ENCODE measurements around the gene ZDHHC17. TPM values are rescaled to one million over a fixed set of nuclear protein-coding genes. Genes with fewer than 3 reads are reported as not detected.

The ZDHHC17 gene
- total and polyA plus RNA-seq, 2 of the 13 experiments (the other 11 are each of a cell fraction or from before 2014, with no cell fraction given) = 36.7 to 38.5 TPM

DNA sequence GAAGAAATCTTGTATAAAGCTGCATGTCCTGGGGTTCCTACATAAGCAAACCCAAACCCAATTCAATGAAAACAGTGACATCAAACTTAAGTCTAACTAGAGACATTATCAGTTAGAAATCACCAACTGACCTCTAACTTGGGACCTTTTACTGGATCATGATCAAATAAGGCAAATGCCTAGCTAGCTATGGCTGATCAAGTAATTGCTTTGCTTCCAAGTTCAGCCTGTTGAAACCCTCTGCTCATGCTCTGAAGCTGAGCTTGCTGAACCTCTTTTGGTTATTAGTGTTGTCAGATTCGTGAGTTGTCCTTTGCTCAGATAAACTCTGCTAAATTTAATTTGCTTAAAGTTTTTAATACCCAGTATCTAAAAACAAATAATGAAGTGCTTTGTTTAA lies 28.9 kb downstream of the ZDHHC17 start:
- no peak overlapping the region for H3K4me2 ChIP-seq (ENCODE audit: low read depth, low read length)
- no peaks in the 10 kb centered on the region for H3K27me3 ChIP-seq (ENCODE audit: control insufficient read depth in 1 of 2, insufficient read depth in 2 of 2, low read length in 2 of 2)
- H3K4me3 ChIP-seq (replicated peaks in 1 of 3; ENCODE audit: insufficient read depth in 1 of 3, low read depth in 2 of 3, low read length in 3 of 3) = no peak overlapping the region
- ChIA-PET CTCF (ENCODE audit: low intra/inter-chr PET ratio, low total read pairs) (no interaction called here), POLR2A (no interaction called here)
- in situ Hi-C loops (cut with HindIII; ENCODE audit: extremely low pct_ligation_motif_present, low pct_unique_long_range_greater_than_20kb) (loop anchor here (5.0 kb wide), 1 partner anchor 171 kb away; no protein-coding TSS in a partner anchor), intact Hi-C loops (cut with micrococcal nuclease; ENCODE audit: unreplicated experiment) (no loop called here)
- no peak overlapping the region for H3K9ac ChIP-seq (ENCODE audit: insufficient read depth, low read depth, low read length)
- DNase-seq (ENCODE audit: low spot score) (no peak), FAIRE-seq (no peak), ATAC-seq (no peak)
- no peaks in the 10 kb centered on the region for H3K36me3 ChIP-seq (replicated peaks in 1 of 2; ENCODE audit: control insufficient read depth in 1 of 2, insufficient read depth in 2 of 2, low read length in 2 of 2)
- H3K79me2 ChIP-seq (ENCODE audit: insufficient read depth, low read length) = peaks cover 47% of the 10 kb centered on the region
- 0 out of 2 replicates have a peak, but pooled peaks cover 12% of the 10 kb centered on the region for H3K4me1 ChIP-seq (ENCODE audit: insufficient read depth, low read length)
- H3K9me3 ChIP-seq (ENCODE audit: low read length) = no peaks in the 10 kb centered on the region
- H4K20me1 ChIP-seq (ENCODE audit: insufficient read depth, low read length) = peaks cover 13% of the 10 kb centered on the region
- WGBS (ENCODE audit: low lambda C conversion rate) = 94% methylated on average over 1 of the region's 1 CpG
- no TSS peak for BruUV-seq (replicated peaks)
- no peak overlapping the region for H2AFZ ChIP-seq (ENCODE audit: low read length)
- TF ChIP-seq, protein P1, sequence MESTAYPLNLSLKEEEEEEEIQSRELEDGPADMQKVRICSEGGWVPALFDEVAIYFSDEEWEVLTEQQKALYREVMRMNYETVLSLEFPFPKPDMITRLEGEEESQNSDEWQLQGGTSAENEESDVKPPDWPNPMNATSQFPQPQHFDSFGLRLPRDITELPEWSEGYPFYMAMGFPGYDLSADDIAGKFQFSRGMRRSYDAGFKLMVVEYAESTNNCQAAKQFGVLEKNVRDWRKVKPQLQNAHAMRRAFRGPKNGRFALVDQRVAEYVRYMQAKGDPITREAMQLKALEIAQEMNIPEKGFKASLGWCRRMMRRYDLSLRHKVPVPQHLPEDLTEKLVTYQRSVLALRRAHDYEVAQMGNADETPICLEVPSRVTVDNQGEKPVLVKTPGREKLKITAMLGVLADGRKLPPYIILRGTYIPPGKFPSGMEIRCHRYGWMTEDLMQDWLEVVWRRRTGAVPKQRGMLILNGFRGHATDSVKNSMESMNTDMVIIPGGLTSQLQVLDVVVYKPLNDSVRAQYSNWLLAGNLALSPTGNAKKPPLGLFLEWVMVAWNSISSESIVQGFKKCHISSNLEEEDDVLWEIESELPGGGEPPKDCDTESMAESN (CRISPR knock-in tag; conservative IDR thresholded peaks at IDR 0.05) = no peak
- H3K27ac ChIP-seq (ENCODE audit: extremely low read length, insufficient read depth, low read length) = no peak overlapping the region

DNA sequence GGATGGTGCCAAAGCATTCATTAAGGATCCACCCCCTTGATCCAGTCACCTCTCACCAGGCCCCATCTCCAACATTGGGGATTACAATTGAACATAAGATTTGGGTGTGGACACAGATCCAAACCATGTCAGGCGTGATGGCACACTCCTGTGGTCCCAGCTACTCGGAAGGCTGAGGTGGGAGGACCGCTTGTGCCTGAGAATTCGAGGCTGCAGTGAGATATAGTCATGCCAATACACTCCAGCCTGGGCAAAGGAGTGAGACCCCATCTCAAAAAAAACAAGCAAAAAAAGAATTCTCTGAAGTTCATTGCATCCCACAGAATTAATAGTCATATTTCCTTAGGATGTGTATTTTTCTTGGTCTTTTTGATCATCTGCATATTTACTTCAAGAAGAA lies 34.9 kb downstream of the ZDHHC17 start:
- no peak overlapping the region for H3K4me2 ChIP-seq (ENCODE audit: low read depth, low read length)
- in situ Hi-C loops (cut with HindIII; ENCODE audit: extremely low pct_ligation_motif_present, low pct_unique_long_range_greater_than_20kb) = no loop called here
- TF ChIP-seq, protein P2, sequence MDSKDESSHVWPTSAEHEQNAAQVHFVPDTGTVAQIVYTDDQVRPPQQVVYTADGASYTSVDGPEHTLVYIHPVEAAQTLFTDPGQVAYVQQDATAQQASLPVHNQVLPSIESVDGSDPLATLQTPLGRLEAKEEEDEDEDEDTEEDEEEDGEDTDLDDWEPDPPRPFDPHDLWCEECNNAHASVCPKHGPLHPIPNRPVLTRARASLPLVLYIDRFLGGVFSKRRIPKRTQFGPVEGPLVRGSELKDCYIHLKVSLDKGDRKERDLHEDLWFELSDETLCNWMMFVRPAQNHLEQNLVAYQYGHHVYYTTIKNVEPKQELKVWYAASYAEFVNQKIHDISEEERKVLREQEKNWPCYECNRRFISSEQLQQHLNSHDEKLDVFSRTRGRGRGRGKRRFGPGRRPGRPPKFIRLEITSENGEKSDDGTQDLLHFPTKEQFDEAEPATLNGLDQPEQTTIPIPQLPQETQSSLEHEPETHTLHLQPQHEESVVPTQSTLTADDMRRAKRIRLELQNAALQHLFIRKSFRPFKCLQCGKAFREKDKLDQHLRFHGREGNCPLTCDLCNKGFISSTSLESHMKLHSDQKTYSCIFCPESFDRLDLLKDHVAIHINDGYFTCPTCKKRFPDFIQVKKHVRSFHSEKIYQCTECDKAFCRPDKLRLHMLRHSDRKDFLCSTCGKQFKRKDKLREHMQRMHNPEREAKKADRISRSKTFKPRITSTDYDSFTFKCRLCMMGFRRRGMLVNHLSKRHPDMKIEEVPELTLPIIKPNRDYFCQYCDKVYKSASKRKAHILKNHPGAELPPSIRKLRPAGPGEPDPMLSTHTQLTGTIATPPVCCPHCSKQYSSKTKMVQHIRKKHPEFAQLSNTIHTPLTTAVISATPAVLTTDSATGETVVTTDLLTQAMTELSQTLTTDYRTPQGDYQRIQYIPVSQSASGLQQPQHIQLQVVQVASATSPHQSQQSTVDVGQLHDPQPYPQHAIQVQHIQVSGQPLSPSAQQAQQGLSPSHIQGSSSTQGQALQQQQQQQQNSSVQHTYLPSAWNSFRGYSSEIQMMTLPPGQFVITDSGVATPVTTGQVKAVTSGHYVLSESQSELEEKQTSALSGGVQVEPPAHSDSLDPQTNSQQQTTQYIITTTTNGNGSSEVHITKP (CRISPR knock-in tag; IDR thresholded peaks at IDR 0.05; ENCODE audit: low read depth) = no peak
- no peak for TF ChIP-seq PAXIP1 (CRISPR knock-in tag; conservative IDR thresholded peaks at IDR 0.05)
- no peak for TF ChIP-seq PAX8 (CRISPR knock-in tag; IDR thresholded peaks at IDR 0.05; ENCODE audit: borderline replicate concordance)
- TF ChIP-seq FOSL2 (CRISPR knock-in tag; IDR thresholded peaks at IDR 0.05) = no peak
- no peak for TF ChIP-seq NONO (IDR thresholded peaks at IDR 0.05)
- no peak for TF ChIP-seq NONO (CRISPR knock-in tag; conservative IDR thresholded peaks at IDR 0.05)

More for the DNA sequence above, 34.9 kb downstream of the ZDHHC17 start:
- Histone ChIP-seq H3K9me3 (ENCODE audit: low read length) (no peaks in the 10 kb centered on the region; the same call in 1 of the 2 replicates), H3K27me3 (ENCODE audit: control insufficient read depth in 1 of 2, insufficient read depth in 2 of 2, low read length in 2 of 2) (no peaks in the 10 kb centered on the region), H3K4me3 (replicated peaks in 1 of 3; ENCODE audit: insufficient read depth in 1 of 3, low read depth in 2 of 3, low read length in 3 of 3) (no peak overlapping the region), H3K9ac (ENCODE audit: insufficient read depth, low read depth, low read length) (no peak overlapping the region), H4K20me1 (ENCODE audit: insufficient read depth, low read length) (no peaks in the 10 kb centered on the region), H3K36me3 (replicated peaks in 1 of 2; ENCODE audit: control insufficient read depth in 1 of 2, insufficient read depth in 2 of 2, low read length in 2 of 2) (peaks cover 0 to 17% of the 10 kb centered on the region in 2 experiments; a peak in 1 of 5 replicates), H3K4me1 (ENCODE audit: insufficient read depth, low read length) (peaks cover 9% of the 10 kb centered on the region), H3K27ac (ENCODE audit: extremely low read length, insufficient read depth, low read length) (no peak overlapping the region), H3K79me2 (ENCODE audit: insufficient read depth, low read length) (peaks cover 24% of the 10 kb centered on the region), H2AFZ (ENCODE audit: low read length) (no peak overlapping the region)
- ATAC-seq (no peak), DNase-seq (ENCODE audit: low spot score) (no peak), FAIRE-seq (no peak)
- no TSS peak for BruUV-seq (replicated peaks)
- CTCF ChIA-PET (ENCODE audit: low intra/inter-chr PET ratio, low total read pairs) = no interaction called here
- 100% methylated on average over 3 of the region's 4 CpGs for WGBS (ENCODE audit: low lambda C conversion rate)
- intact Hi-C loops (cut with micrococcal nuclease; ENCODE audit: unreplicated experiment) = no loop called here
- POLR2A ChIA-PET = no interaction called here

Data from HepG2 (cell line).